ENCODE results near the gene GEMIN7.

DNA sequence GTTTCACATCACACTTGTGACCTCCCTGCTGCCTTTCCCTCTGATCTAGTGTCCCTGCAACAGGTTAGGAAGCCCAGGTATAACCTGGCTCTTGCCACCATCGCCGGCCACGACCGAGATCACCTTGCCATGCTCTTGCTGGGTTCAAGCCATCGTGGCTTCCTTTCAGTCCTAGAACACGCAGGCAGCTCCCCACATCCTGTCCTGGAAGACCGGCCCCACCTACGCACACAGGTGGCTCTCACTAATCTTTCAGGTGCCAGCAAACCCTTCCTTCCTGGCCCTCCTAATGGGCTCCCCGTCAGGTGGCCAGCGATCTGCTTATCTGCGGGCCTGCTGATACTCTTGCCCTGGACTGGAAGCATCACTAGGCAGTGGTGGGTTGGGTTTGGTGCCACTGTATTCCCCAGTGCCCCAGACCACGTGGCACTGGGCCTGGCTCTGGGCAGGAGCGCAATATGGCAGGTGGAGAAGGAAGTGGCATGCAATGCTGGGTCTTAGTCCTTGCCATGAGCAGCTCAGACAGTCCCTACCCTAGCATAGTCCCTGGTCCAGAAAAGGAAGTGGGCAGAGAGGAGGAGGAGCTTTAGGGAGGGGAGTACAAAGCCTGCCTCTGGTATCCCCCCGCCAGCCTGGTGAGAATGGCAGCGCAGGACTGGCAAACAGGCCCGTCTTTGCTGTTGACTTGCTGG lies 25.7 kb downstream of the GEMIN7 start:
- TF ChIP-seq, protein P1, sequence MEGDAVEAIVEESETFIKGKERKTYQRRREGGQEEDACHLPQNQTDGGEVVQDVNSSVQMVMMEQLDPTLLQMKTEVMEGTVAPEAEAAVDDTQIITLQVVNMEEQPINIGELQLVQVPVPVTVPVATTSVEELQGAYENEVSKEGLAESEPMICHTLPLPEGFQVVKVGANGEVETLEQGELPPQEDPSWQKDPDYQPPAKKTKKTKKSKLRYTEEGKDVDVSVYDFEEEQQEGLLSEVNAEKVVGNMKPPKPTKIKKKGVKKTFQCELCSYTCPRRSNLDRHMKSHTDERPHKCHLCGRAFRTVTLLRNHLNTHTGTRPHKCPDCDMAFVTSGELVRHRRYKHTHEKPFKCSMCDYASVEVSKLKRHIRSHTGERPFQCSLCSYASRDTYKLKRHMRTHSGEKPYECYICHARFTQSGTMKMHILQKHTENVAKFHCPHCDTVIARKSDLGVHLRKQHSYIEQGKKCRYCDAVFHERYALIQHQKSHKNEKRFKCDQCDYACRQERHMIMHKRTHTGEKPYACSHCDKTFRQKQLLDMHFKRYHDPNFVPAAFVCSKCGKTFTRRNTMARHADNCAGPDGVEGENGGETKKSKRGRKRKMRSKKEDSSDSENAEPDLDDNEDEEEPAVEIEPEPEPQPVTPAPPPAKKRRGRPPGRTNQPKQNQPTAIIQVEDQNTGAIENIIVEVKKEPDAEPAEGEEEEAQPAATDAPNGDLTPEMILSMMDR (IDR thresholded peaks at IDR 0.05; ENCODE audit: insufficient read depth, low read length, poor library complexity, severe bottlenecking), result no peak
- TF ChIP-seq EZH2phosphoT487 (conservative IDR thresholded peaks at IDR 0.05; ENCODE audit: low read length), result no peak

Data from SU-DHL-6 (cell line).